HepG2 (cell line): ENCODE results near the gene MEIOB. TPM values are rescaled to one million over a fixed set of nuclear protein-coding genes. Genes with fewer than 3 reads are reported as not detected.

Experiments used
- ARNT ChIP-seq: fragments of 450-650 bp; IDR thresholded peaks from 2 replicates; pipeline ENCODE4 v1.6.1; 2017
- ATF3 ChIP-seq: sonication (generic); formaldehyde crosslinking; IDR thresholded peaks from 2 replicates; pipeline ENCODE4 v1.4.0; 2020; ENCODE audit warnings: missing genetic modification reagents
- CBX1 ChIP-seq: IDR thresholded peaks from one replicate; pipeline ENCODE4 v1.6.1; 2016; ENCODE audit warnings: antibody characterized with exemption, low read depth
- CREBL2 ChIP-seq: sonication (generic); formaldehyde crosslinking; IDR thresholded peaks from 2 replicates; pipeline ENCODE4 v1.8.1; 2023; ENCODE audit warnings: missing genetic modification reagents, mild to moderate bottlenecking, borderline replicate concordance
- CTCF ChIP-seq: sonication (generic); formaldehyde crosslinking; IDR thresholded peaks from 2 replicates; pipeline ENCODE4 v1.5.0; 2020; ENCODE audit warnings: mild to moderate bottlenecking, missing genetic modification reagents, moderate library complexity
- FOXJ3 ChIP-seq: sonication (generic); formaldehyde crosslinking; IDR thresholded peaks from 2 replicates; pipeline ENCODE4 v1.4.0; 2020; ENCODE audit warnings: missing genetic modification reagents, mild to moderate bottlenecking, borderline replicate concordance
- HES4 ChIP-seq: sonication (generic); formaldehyde crosslinking; IDR thresholded peaks from 2 replicates; pipeline ENCODE4 v1.9.0; 2021; ENCODE audit warnings: mild to moderate bottlenecking, missing genetic modification reagents, borderline replicate concordance
- HOXA3 ChIP-seq: sonication (generic); formaldehyde crosslinking; IDR thresholded peaks from 2 replicates; pipeline ENCODE4 v1.5.0; 2020; ENCODE audit warnings: missing genetic modification reagents
- KDM5B ChIP-seq: sonication (generic); formaldehyde crosslinking; IDR thresholded peaks from 2 replicates; pipeline ENCODE4 v1.4.0; 2020; ENCODE audit warnings: missing genetic modification reagents, mild to moderate bottlenecking, borderline replicate concordance
- MLX ChIP-seq: IDR thresholded peaks from 2 replicates; pipeline ENCODE4 v1.6.1; 2016
- NCOA5 ChIP-seq: sonication (generic); formaldehyde crosslinking; IDR thresholded peaks from 2 replicates; pipeline ENCODE4 v1.4.0; 2020; ENCODE audit warnings: missing genetic modification reagents
- POLR2AphosphoS5 ChIP-seq: IDR thresholded peaks from 2 replicates; pipeline ENCODE4 v1.6.1; 2012; ENCODE audit warnings: low read depth, low read length
- PPARG ChIP-seq: conservative IDR thresholded peaks from 2 replicates; pipeline ENCODE4 v1.6.1; 2016; ENCODE audit warnings: missing biosample characterization, missing genetic modification reagents
- RARA ChIP-seq: IDR thresholded peaks from 2 replicates; pipeline ENCODE4 v1.6.1; 2016; ENCODE audit warnings: missing genetic modification reagents, missing compliant biosample characterization
- REL ChIP-seq: sonication (generic); formaldehyde crosslinking; conservative IDR thresholded peaks from 2 replicates; pipeline ENCODE4 v1.8.0; 2022; ENCODE audit warnings: mild to moderate bottlenecking, missing genetic modification reagents, moderate library complexity
- TOPORS ChIP-seq: sonication (generic); formaldehyde crosslinking; IDR thresholded peaks from 2 replicates; pipeline ENCODE4 v1.8.0; 2023; ENCODE audit warnings: mild to moderate bottlenecking, missing genetic modification reagents
- ZBTB34 ChIP-seq: sonication (generic); formaldehyde crosslinking; IDR thresholded peaks from 2 replicates; pipeline ENCODE4 v1.8.0; 2022; ENCODE audit warnings: mild to moderate bottlenecking, missing genetic modification reagents
- ZMAT3 ChIP-seq: sonication (generic); formaldehyde crosslinking; conservative IDR thresholded peaks from 2 replicates; pipeline ENCODE4 v1.7.0; 2021; ENCODE audit warnings: missing genetic modification reagents
- ZNF251 ChIP-seq: sonication (generic); formaldehyde crosslinking; IDR thresholded peaks from 2 replicates; pipeline ENCODE4 v1.9.0; 2021; ENCODE audit warnings: mild to moderate bottlenecking, missing genetic modification reagents
- ZNF264 ChIP-seq: sonication (generic); formaldehyde crosslinking; IDR thresholded peaks from 2 replicates; pipeline ENCODE4 v1.4.0; 2020; ENCODE audit warnings: missing genetic modification reagents
- ZNF33A ChIP-seq: sonication (generic); formaldehyde crosslinking; IDR thresholded peaks from 2 replicates; pipeline ENCODE4 v1.5.1; 2020; ENCODE audit warnings: missing genetic modification reagents, mild to moderate bottlenecking, moderate library complexity, borderline replicate concordance
- ZNF557 ChIP-seq: sonication (generic); formaldehyde crosslinking; IDR thresholded peaks from 2 replicates; pipeline ENCODE4 v1.4.0; 2020; ENCODE audit warnings: missing genetic modification reagents
- ZNF7 ChIP-seq: IDR thresholded peaks from 2 replicates; pipeline ENCODE4 v1.6.1; 2016; ENCODE audit warnings: missing biosample characterization, missing genetic modification reagents
- ZNF883 ChIP-seq: sonication (generic); formaldehyde crosslinking; IDR thresholded peaks from 2 replicates; pipeline ENCODE4 v1.5.1; 2020; ENCODE audit warnings: mild to moderate bottlenecking, missing genetic modification reagents; ENCODE audit errors: not compliant biosample characterization
- polyA plus RNA-seq, 8 experiments: library from polyadenylated mRNA; depleted of rRNA in 3 of 8; stranded (reverse) in 7 of 8; unstranded in 1 of 8; fragments of >200 nt; fragmentation: Illumina TruSeq in 4 of 8; extraction: Trizol in 4 of 8; gene quantifications; 2 replicates each; pipeline versions ENCODE4 v1.2.1 to v1.2.3, GENCODE V29; 2011 to 2016; ENCODE audit warnings: low read depth in 4 of 8, missing spikeins in 1 of 8, mixed read lengths in 1 of 8; ENCODE audit not compliant: insufficient read depth in 1 of 8
- total RNA-seq, 5 experiments: library from RNA; depleted of rRNA; stranded (reverse); fragments of >200 nt; fragmentation: Illumina TruSeq; extraction: Trizol; gene quantifications; 2 replicates each; pipeline ENCODE4 v1.2.3, GENCODE V29; 2016; ENCODE audit warnings: low read depth in 1 of 5

The MEIOB gene
- total and polyA plus RNA-seq, 2 of the 13 experiments (the other 11 are each of a cell fraction or from before 2014, with no cell fraction given): 0.17 TPM; not detected in 1

GRCh38 chr16:1828645-1829410 lies 43.1 kb downstream of the MEIOB start (continued):
- TF ChIP-seq CTCF (CRISPR knock-in tag): no peak
- peak; percentile 61 for TF ChIP-seq ZNF264 (CRISPR knock-in tag)
- TF ChIP-seq ZBTB34 (CRISPR knock-in tag): 0 out of 2 replicates have a peak, but pooled peaks have one; percentile 41
- peak; percentile 83 for TF ChIP-seq HOXA3
- no peak for TF ChIP-seq CREBL2 (CRISPR knock-in tag)
- TF ChIP-seq PPARG (CRISPR knock-in tag): peak; percentile 84
- TF ChIP-seq NCOA5 (CRISPR knock-in tag): no peak
- peak; percentile 80; the same call in 1 of the 2 replicates for TF ChIP-seq FOXJ3 (CRISPR knock-in tag)
- no peak for TF ChIP-seq HES4 (CRISPR knock-in tag)
- peak; percentile 65; the same call in 1 of the 2 replicates for TF ChIP-seq ZMAT3
- TF ChIP-seq POLR2AphosphoS5: no peak; the same call in none of the 2 replicates
- no peak for TF ChIP-seq MLX (CRISPR knock-in tag)
- TF ChIP-seq ZNF883 (CRISPR knock-in tag): no peak
- TF ChIP-seq REL (CRISPR knock-in tag): no peak
- TF ChIP-seq ZNF7 (CRISPR knock-in tag): no peak
- TF ChIP-seq ZNF33A (CRISPR knock-in tag): no peak
- peak; percentile 53; the same call in 1 of the 2 replicates for TF ChIP-seq TOPORS (CRISPR knock-in tag)
- TF ChIP-seq ZNF557: 0 out of 2 replicates have a peak, but pooled peaks have one; percentile 22
- no peak for TF ChIP-seq CBX1
- no peak for TF ChIP-seq KDM5B (CRISPR knock-in tag)
- no peak for TF ChIP-seq ZNF251
- TF ChIP-seq ATF3 (CRISPR knock-in tag): no peak
- TF ChIP-seq ARNT: no peak
- peak; percentile 81 for TF ChIP-seq RARA (CRISPR knock-in tag)
